GM21786 (cell line): Measurements from ENCODE around the gene ANKRD34A.

Experiments
- ATAC-seq: cut with Tn5 transposase; IDR thresholded peaks from one replicate; pipeline ENCODE4 v1.9.1; 2021; ENCODE audit not compliant: unreplicated experiment

ANKRD34A gene

DNA sequence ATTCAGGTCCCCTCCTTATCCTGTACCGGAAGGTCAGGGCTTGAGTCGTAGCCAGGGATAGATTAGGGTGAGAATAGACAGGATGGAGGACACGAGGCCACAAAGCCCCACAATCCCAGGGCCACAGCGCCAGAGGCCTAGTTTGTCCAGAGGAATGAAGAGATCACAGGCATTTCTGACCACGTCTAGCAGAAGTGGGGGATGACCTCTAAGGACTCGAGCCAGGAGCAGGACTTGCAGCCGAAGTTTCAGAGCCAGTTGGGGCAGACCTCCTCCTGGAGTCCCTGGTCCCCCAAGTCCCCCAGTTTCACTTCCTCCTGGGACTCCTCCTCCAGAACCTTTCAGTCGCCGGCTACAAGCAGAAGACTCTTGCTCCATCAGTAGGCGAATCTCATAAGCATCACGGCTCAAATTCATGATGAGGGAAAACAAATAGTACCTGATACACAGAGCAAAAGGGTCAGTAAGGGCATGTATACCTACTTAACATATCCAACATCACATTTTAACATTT lies 52.2 kb downstream of the ANKRD34A start:
- no peak for ATAC-seq
